Measurements from ENCODE around the gene WNK4. TPM values are rescaled to one million over a fixed set of nuclear protein-coding genes. Genes with fewer than 3 reads are reported as not detected.

Gene WNK4
- total RNA-seq, 1 experiment from 2014 or later, result 3.3 TPM

DNA sequence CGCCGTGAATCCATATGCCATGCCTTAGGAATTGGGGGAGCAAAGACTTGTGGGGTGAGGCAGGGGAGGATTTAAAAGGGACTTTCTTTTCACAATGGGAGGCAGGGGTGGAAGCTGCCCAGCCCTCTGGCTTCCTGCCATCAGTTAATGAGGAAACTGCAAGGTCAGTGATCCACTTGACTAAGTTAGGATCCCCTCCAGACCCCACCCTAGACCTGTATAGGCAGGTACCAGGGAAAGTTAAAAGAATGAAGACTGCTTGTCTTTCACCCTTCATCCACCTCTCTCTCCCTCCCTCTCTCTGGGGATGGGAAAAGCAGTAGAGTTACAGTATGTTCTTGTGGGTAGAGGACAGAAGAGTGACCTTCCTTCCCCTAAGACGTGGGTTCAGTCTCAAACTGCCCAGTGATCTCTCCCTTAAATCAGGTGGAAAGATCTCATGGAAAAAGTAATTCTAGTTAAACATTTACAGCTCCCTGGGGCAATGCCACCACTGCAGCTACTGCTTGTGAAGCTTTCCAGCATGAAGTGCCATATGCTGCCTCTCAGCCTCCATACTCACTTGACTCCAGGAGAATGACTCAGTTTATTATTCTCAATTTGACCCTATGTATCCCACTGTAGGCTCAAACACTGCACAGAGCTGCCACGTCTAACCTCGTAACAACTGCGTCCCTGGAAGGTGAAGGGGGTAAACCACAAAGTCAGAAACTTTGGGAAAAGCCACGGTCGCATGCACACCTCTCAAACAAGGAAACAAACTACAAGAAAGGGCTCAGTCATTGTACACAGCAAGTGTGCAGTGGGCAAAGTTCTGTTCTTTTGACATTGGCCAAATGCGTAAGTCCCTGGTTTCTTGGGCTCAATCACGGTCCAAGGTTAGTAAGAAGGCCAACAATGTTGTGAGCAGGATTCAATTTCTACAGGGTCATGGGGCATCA lies 16.9 kb downstream of the WNK4 start:
- Histone ChIP-seq H3K9me3 (ENCODE audit: low read length) (no peaks in the 10 kb centered on the region), H3K4me3 (ENCODE audit: low read length) (peak overlapping the region; percentile 93), H3K4me1 (ENCODE audit: low read length) (peaks cover 13% of the 10 kb centered on the region), H3K27ac (ENCODE audit: low read length) (no peak overlapping the region), H3K36me3 (ENCODE audit: insufficient read depth, low read length) (no peaks in the 10 kb centered on the region), H3K9ac (ENCODE audit: low read length) (peak overlapping the region; percentile 83), H3K27me3 (ENCODE audit: low read length) (no peaks in the 10 kb centered on the region), H3K9me2 (replicated peaks; ENCODE audit: insufficient read depth, low read length) (no peaks in the 10 kb centered on the region), H2AFZ (ENCODE audit: low read length) (no peak overlapping the region), H3K4me2 (ENCODE audit: low read depth, low read length, poor library complexity, severe bottlenecking) (peak overlapping the region; percentile 78), H3K79me2 (ENCODE audit: low read length) (peaks cover 13% of the 10 kb centered on the region), H4K20me1 (ENCODE audit: insufficient read depth, low read depth, low read length) (no peaks in the 10 kb centered on the region)
- no peak for DNase-seq

DNA sequence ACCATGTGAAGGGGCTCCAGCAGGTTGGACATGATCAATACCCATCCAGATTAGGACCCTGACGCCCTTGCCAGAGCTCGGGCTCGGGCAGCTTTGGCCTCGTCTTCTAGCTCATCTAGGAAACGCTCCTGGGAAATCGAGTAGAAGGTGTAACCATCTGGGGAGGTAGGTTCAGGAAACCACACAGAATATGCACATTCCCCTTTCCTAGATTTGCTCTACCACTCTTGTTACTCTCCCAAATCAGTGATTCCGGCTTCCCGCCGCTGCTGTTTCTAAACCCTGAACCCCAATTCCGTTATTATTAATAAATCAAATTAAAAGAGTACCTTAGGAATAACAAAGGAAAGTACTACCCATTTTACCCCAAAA lies 17.6 kb downstream of the WNK4 start:
- no peaks in the 10 kb centered on the region for H4K20me1 ChIP-seq (ENCODE audit: insufficient read depth, low read depth, low read length)
- H3K36me3 ChIP-seq (ENCODE audit: insufficient read depth, low read length), result no peaks in the 10 kb centered on the region
- no peaks in the 10 kb centered on the region for H3K27me3 ChIP-seq (ENCODE audit: low read length)
- H3K4me3 ChIP-seq (ENCODE audit: low read length), result peak overlapping the region; percentile 93
- peak overlapping the region; percentile 83 for H3K9ac ChIP-seq (ENCODE audit: low read length)
- peak overlapping the region; percentile 78 for H3K4me2 ChIP-seq (ENCODE audit: low read depth, low read length, poor library complexity, severe bottlenecking)
- no peaks in the 10 kb centered on the region for H3K9me3 ChIP-seq (ENCODE audit: low read length)
- peaks cover 13% of the 10 kb centered on the region for H3K4me1 ChIP-seq (ENCODE audit: low read length)
- H3K9me2 ChIP-seq (replicated peaks; ENCODE audit: insufficient read depth, low read length), result no peaks in the 10 kb centered on the region
- peaks cover 13% of the 10 kb centered on the region for H3K79me2 ChIP-seq (ENCODE audit: low read length)
- H2AFZ ChIP-seq (ENCODE audit: low read length), result peak overlapping the region; percentile 81; the same call in 1 of the 2 replicates
- DNase-seq, result no peak
- H3K27ac ChIP-seq (ENCODE audit: low read length), result no peak overlapping the region

DNA sequence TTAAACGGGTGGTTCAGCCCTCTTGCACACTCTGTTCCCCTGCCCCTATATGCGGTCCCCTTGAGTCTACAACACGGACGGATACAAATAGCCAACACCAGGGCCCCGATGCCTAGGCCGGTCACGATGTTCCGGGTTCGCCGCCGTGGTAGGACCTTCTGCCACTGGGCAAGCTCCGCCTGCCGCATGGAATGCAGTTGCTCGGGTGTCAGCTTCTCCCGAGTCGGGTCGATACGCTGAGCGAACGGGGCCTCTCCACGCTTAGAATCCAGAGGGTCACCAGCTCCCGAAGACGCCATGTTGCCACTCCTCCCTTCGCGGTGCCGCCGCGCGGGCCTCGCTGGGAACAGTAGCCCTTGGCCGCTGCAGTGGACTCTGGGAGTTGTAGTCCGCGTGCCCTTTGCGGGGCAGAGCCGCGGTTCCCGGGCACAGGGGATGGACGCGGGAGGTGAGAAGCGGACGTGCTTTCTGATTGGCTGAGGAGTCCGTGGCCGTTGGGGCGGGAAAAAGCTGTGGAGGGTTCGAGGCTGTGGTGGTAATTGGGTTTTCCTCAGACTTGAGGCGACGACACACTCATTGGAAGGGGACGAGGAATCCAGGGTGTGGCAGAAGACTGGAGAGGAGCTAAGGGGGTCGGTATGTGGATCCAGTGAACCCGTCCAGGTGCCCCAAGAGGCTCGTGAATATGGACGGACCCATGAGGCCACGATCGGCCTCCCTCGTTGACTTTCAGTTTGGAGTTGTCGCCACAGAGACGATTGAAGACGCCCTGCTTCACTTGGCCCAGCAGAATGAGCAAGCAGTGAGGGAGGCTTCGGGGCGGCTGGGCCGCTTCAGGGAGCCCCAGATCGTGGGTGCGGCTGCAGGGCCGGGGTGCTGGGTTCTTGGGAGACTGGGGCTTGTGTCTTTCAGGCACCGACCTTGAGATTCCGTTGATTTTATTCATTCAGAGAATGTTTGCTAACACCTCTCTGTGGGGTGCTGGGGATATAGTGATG lies 18.3 kb downstream of the WNK4 start, which contains the start of the genes CNTD1 and COA3:
CNTD1 (plus strand) TSS at position 479 of the 998 bp plus-strand sequence; CDS start at position 686, 207 bp downstream.
COA3 (minus strand) TSS at position 322 of the 998 bp plus-strand sequence; CDS start at position 299, 23 bp downstream.
- Histone ChIP-seq H3K9me3 (ENCODE audit: low read length) (no peaks in the 10 kb centered on the region), H3K4me2 (ENCODE audit: low read depth, low read length, poor library complexity, severe bottlenecking) (peak within 1 kb of the TSS; percentile 78), H2AFZ (ENCODE audit: low read length) (peak within 1 kb of the TSS; percentile 81; the same call in 1 of the 2 replicates), H3K36me3 (ENCODE audit: insufficient read depth, low read length) (no peaks in the 10 kb centered on the region), H3K4me1 (ENCODE audit: low read length) (peaks cover 13% of the 10 kb centered on the region), H3K27ac (ENCODE audit: low read length) (no peak within 1 kb of the TSS), H3K9me2 (replicated peaks; ENCODE audit: insufficient read depth, low read length) (no peaks in the 10 kb centered on the region), H4K20me1 (ENCODE audit: insufficient read depth, low read depth, low read length) (no peaks in the 10 kb centered on the region), H3K27me3 (ENCODE audit: low read length) (no peaks in the 10 kb centered on the region), H3K9ac (ENCODE audit: low read length) (peak within 1 kb of the TSS; percentile 83), H3K79me2 (ENCODE audit: low read length) (peaks cover 13% of the 10 kb centered on the region), H3K4me3 (ENCODE audit: low read length) (peak within 1 kb of the TSS; percentile 93)
- peak; percentile 92 for DNase-seq

DNA sequence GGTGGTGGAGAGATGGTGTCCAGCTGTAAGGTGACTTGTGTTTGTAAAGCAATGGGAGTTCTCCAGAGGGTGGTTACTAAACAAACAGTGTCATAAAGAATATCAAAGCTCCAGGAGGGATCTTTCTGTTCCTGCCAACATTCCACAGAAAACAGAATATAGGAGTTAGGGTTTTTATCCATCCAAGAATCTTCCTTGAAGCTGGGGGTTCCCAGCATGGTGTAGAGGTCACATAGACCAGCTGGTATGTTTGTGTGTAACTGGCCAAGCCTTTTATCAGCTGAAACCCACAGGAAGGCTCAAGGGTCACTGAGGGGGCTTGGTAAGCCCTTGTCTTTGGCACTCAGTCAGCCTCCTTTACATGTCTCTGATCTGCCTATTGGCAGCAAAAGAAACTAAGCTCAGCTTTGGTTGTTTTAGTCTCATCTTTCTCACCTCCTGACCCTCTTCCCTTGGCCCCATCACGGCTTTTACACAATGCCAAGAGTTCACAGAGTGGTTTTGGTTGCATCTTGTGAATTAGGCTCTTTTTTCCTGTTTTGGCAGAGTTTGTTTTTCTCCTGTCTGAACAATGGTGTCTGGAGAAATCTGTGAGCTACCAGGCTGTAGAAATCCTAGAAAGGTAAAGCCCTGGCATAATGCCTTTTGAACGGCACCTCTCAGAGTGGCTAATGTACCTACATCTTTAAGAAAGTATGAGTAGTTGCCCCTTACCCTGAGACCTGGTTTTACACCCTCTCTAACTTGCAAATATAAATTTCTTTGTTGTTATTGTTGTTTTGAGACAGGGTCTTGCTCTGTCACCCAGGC lies 22.9 kb downstream of the WNK4 start:
- Histone ChIP-seq H3K27ac (ENCODE audit: low read length) (no peak overlapping the region), H3K4me1 (ENCODE audit: low read length) (peaks cover 2% of the 10 kb centered on the region; the same call in 1 of the 2 replicates), H3K9ac (ENCODE audit: low read length) (no peak overlapping the region), H4K20me1 (ENCODE audit: insufficient read depth, low read depth, low read length) (no peaks in the 10 kb centered on the region), H3K79me2 (ENCODE audit: low read length) (0 out of 2 replicates have a peak, but pooled peaks cover under 1% of the 10 kb centered on the region), H3K4me3 (ENCODE audit: low read length) (no peak overlapping the region), H3K36me3 (ENCODE audit: insufficient read depth, low read length) (no peaks in the 10 kb centered on the region), H2AFZ (ENCODE audit: low read length) (no peak overlapping the region), H3K27me3 (ENCODE audit: low read length) (no peaks in the 10 kb centered on the region), H3K4me2 (ENCODE audit: low read depth, low read length, poor library complexity, severe bottlenecking) (no peak overlapping the region), H3K9me3 (ENCODE audit: low read length) (no peaks in the 10 kb centered on the region), H3K9me2 (replicated peaks; ENCODE audit: insufficient read depth, low read length) (no peaks in the 10 kb centered on the region)
- no peak for DNase-seq

DNA sequence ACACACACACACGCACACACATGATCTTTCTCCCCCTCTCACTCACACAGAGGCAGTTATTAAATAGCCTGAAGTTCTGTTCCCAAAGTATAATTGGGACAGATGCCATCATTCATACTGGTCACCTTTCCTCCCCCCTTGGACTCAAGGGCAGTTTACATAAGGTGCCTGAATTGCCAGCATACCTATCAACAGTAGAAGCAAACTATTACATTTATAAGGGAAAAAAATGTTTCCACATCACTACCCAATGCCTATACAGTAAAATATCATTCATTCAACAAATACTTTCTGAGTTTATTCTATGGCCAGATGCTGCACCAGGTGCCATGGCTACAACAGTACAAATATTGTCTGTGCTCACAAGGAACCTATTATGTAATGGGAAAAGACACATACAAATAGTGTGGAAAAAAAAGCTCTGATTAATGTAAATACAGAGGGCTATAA lies 24.5 kb downstream of the WNK4 start:
- H3K4me3 ChIP-seq (ENCODE audit: low read length), result no peak overlapping the region
- H2AFZ ChIP-seq (ENCODE audit: low read length), result no peak overlapping the region
- H3K36me3 ChIP-seq (ENCODE audit: insufficient read depth, low read length), result peaks cover 11% of the 10 kb centered on the region; the same call in 1 of the 2 replicates
- H3K9me2 ChIP-seq (replicated peaks; ENCODE audit: insufficient read depth, low read length), result no peaks in the 10 kb centered on the region
- H3K79me2 ChIP-seq (ENCODE audit: low read length), result no peaks in the 10 kb centered on the region
- H3K4me2 ChIP-seq (ENCODE audit: low read depth, low read length, poor library complexity, severe bottlenecking), result no peak overlapping the region
- H3K9me3 ChIP-seq (ENCODE audit: low read length), result no peaks in the 10 kb centered on the region
- H3K9ac ChIP-seq (ENCODE audit: low read length), result no peak overlapping the region
- H4K20me1 ChIP-seq (ENCODE audit: insufficient read depth, low read depth, low read length), result no peaks in the 10 kb centered on the region
- no peak overlapping the region for H3K27ac ChIP-seq (ENCODE audit: low read length)
- no peak for DNase-seq
- no peaks in the 10 kb centered on the region for H3K4me1 ChIP-seq (ENCODE audit: low read length)
- H3K27me3 ChIP-seq (ENCODE audit: low read length), result no peaks in the 10 kb centered on the region

DNA sequence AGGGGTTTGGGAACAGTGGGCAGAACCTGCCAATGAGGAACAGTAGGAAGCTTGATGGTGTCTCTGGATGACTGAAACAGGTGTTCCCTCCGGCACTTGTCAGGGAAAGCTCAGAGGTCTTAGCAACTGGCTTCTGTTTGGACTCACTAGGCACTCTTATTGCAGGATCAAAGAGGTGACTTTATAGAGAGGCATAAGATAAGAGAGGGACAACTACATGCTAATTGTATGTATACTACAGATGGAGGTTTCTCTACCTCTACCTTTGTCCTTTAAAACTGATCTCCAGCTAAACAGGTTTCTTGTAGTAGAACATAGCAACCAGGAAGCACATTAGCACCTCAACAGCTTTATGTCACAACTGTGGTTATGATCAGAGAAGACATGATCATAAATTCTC lies 25.8 kb downstream of the WNK4 start:
- H3K4me1 ChIP-seq (ENCODE audit: low read length), result no peaks in the 10 kb centered on the region
- no peak overlapping the region for H3K4me3 ChIP-seq (ENCODE audit: low read length)
- H4K20me1 ChIP-seq (ENCODE audit: insufficient read depth, low read depth, low read length), result no peaks in the 10 kb centered on the region
- H3K4me2 ChIP-seq (ENCODE audit: low read depth, low read length, poor library complexity, severe bottlenecking), result no peak overlapping the region
- H3K9me3 ChIP-seq (ENCODE audit: low read length), result no peaks in the 10 kb centered on the region
- H3K36me3 ChIP-seq (ENCODE audit: insufficient read depth, low read length), result peaks cover 21% of the 10 kb centered on the region; the same call in 1 of the 2 replicates
- no peak overlapping the region for H2AFZ ChIP-seq (ENCODE audit: low read length)
- H3K79me2 ChIP-seq (ENCODE audit: low read length), result no peaks in the 10 kb centered on the region
- no peaks in the 10 kb centered on the region for H3K9me2 ChIP-seq (replicated peaks; ENCODE audit: insufficient read depth, low read length)
- no peak overlapping the region for H3K9ac ChIP-seq (ENCODE audit: low read length)
- no peak for DNase-seq
- no peaks in the 10 kb centered on the region for H3K27me3 ChIP-seq (ENCODE audit: low read length)
- no peak overlapping the region for H3K27ac ChIP-seq (ENCODE audit: low read length)

DNA sequence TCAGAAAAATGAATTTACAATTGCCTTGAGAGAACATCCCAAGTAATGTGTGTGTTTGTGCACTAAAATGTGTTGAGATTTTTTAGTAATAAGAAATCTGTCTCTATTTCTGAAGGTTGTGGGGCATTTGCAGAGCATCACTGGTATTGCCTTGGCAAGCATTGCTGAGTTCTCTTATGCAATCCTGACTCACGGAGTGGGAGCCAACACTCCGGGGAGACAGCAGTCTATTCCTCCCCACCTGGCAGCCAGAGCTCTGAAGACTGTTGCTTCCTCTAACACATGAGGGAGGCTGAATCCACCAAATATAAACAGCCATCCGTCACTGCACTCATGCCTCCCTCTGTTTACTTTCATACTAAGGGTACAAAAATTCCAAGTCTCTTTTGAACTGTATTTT lies 28.8 kb downstream of the WNK4 start:
- Histone ChIP-seq H3K4me3 (ENCODE audit: low read length) (no peak overlapping the region), H3K9me3 (ENCODE audit: low read length) (no peaks in the 10 kb centered on the region), H3K9ac (ENCODE audit: low read length) (no peak overlapping the region), H3K79me2 (ENCODE audit: low read length) (no peaks in the 10 kb centered on the region), H3K9me2 (replicated peaks; ENCODE audit: insufficient read depth, low read length) (no peaks in the 10 kb centered on the region), H3K4me1 (ENCODE audit: low read length) (no peaks in the 10 kb centered on the region), H3K36me3 (ENCODE audit: insufficient read depth, low read length) (peaks cover 26% of the 10 kb centered on the region; the same call in 1 of the 2 replicates), H3K27me3 (ENCODE audit: low read length) (no peaks in the 10 kb centered on the region), H3K4me2 (ENCODE audit: low read depth, low read length, poor library complexity, severe bottlenecking) (no peak overlapping the region), H4K20me1 (ENCODE audit: insufficient read depth, low read depth, low read length) (no peaks in the 10 kb centered on the region), H2AFZ (ENCODE audit: low read length) (no peak overlapping the region), H3K27ac (ENCODE audit: low read length) (no peak overlapping the region)
- DNase-seq, result no peak
